HepG2 (cell line): ENCODE data around the gene INTS4. TPM values are rescaled to one million over a fixed set of nuclear protein-coding genes. Genes with fewer than 3 reads are reported as not detected.

Experiments used
- DDIT3 ChIP-seq: sonication (generic); formaldehyde crosslinking; IDR thresholded peaks from 2 replicates; pipeline ENCODE4 v1.4.0; 2020; ENCODE audit warnings: mild to moderate bottlenecking, missing genetic modification reagents
- DNMT3B ChIP-seq: conservative IDR thresholded peaks from 2 replicates; pipeline ENCODE4 v1.6.1; 2016; ENCODE audit warnings: missing biosample characterization, control low read depth
- KMT2A ChIP-seq: sonication (generic); formaldehyde crosslinking; IDR thresholded peaks from 2 replicates; pipeline ENCODE4 v1.4.0; 2020; ENCODE audit warnings: missing genetic modification reagents
- MXD4 ChIP-seq: IDR thresholded peaks from 2 replicates; pipeline ENCODE4 v1.6.1; 2016; ENCODE audit warnings: mild to moderate bottlenecking, missing biosample characterization, missing genetic modification reagents
- NKX3-1 ChIP-seq: sonication (generic); formaldehyde crosslinking; IDR thresholded peaks from 2 replicates; pipeline ENCODE4 v1.5.0; 2020; ENCODE audit warnings: missing genetic modification reagents
- RAD21 ChIP-seq: fragments of 450-650 bp; formaldehyde crosslinking; IDR thresholded peaks from 2 replicates; pipeline ENCODE4 v1.5.0; 2020; ENCODE audit warnings: mild to moderate bottlenecking
- RFXANK ChIP-seq: IDR thresholded peaks from 2 replicates; pipeline ENCODE4 v1.6.1; 2016
- RFXAP ChIP-seq: sonication (generic); formaldehyde crosslinking; IDR thresholded peaks from 2 replicates; pipeline ENCODE4 v1.4.0; 2020; ENCODE audit warnings: missing genetic modification reagents, borderline replicate concordance
- XBP1 ChIP-seq: sonication (generic); formaldehyde crosslinking; IDR thresholded peaks from 2 replicates; pipeline ENCODE4 v1.5.0; 2020; ENCODE audit warnings: missing genetic modification reagents
- ZFP36 ChIP-seq: fragments of 150-350 bp; IDR thresholded peaks from 2 replicates; pipeline ENCODE4 v1.6.1; 2018; ENCODE audit warnings: borderline replicate concordance, low read length, low read depth; ENCODE audit not compliant: partially characterized antibody
- ZNF441 ChIP-seq: sonication (generic); formaldehyde crosslinking; IDR thresholded peaks from 2 replicates; pipeline ENCODE4 v1.7.0; 2021; ENCODE audit warnings: missing genetic modification reagents, borderline replicate concordance
- ZNF607 ChIP-seq: sonication (generic); formaldehyde crosslinking; IDR thresholded peaks from 2 replicates; pipeline ENCODE4 v1.5.1; 2020; ENCODE audit warnings: missing genetic modification reagents, mild to moderate bottlenecking, borderline replicate concordance
- ZNF660 ChIP-seq: sonication (generic); formaldehyde crosslinking; IDR thresholded peaks from 2 replicates; pipeline ENCODE4 v1.5.1; 2020; ENCODE audit warnings: mild to moderate bottlenecking, low read depth, missing genetic modification reagents, borderline replicate concordance
- ZNF773 ChIP-seq: sonication (generic); formaldehyde crosslinking; IDR thresholded peaks from 2 replicates; pipeline ENCODE4 v1.4.0; 2020; ENCODE audit warnings: missing genetic modification reagents, borderline replicate concordance
- ZNF839 ChIP-seq: sonication (generic); formaldehyde crosslinking; IDR thresholded peaks from 2 replicates; pipeline ENCODE4 v1.4.0; 2020; ENCODE audit warnings: missing genetic modification reagents, mild to moderate bottlenecking, borderline replicate concordance
- polyA plus RNA-seq, 8 experiments: library from polyadenylated mRNA; depleted of rRNA in 3 of 8; stranded (reverse) in 7 of 8; unstranded in 1 of 8; fragments of >200 nt; fragmentation: Illumina TruSeq in 4 of 8; extraction: Trizol in 4 of 8; gene quantifications; 2 replicates each; pipeline versions ENCODE4 v1.2.1 to v1.2.3, GENCODE V29; 2011 to 2016; ENCODE audit warnings: low read depth in 4 of 8, missing spikeins in 1 of 8, mixed read lengths in 1 of 8; ENCODE audit not compliant: insufficient read depth in 1 of 8
- total RNA-seq, 5 experiments: library from RNA; depleted of rRNA; stranded (reverse); fragments of >200 nt; fragmentation: Illumina TruSeq; extraction: Trizol; gene quantifications; 2 replicates each; pipeline ENCODE4 v1.2.3, GENCODE V29; 2016; ENCODE audit warnings: low read depth in 1 of 5
- TF ChIP-seq, protein P1 (sequence below): sonication (generic); formaldehyde crosslinking; IDR thresholded peaks from 2 replicates; pipeline ENCODE4 v1.4.0; 2020; ENCODE audit warnings: missing genetic modification reagents, mild to moderate bottlenecking, borderline replicate concordance
- TF ChIP-seq, protein P2 (sequence below), 2 experiments: sonication (generic) in 1 of 2; formaldehyde crosslinking in 1 of 2; IDR thresholded peaks; 2 replicates each; pipeline versions ENCODE4 v1.6.1 to v1.9.0; 2014 to 2022; ENCODE audit warnings: antibody characterized with exemption in 1 of 2, borderline replicate concordance in 1 of 2, inconsistent platforms in 1 of 2, low read depth in 1 of 2, missing genetic modification reagents in 1 of 2

Gene INTS4
- total and polyA plus RNA-seq, 2 of the 13 experiments (the other 11 are each of a cell fraction or from before 2014, with no cell fraction given) = 37.3 to 44.8 TPM

DNA sequence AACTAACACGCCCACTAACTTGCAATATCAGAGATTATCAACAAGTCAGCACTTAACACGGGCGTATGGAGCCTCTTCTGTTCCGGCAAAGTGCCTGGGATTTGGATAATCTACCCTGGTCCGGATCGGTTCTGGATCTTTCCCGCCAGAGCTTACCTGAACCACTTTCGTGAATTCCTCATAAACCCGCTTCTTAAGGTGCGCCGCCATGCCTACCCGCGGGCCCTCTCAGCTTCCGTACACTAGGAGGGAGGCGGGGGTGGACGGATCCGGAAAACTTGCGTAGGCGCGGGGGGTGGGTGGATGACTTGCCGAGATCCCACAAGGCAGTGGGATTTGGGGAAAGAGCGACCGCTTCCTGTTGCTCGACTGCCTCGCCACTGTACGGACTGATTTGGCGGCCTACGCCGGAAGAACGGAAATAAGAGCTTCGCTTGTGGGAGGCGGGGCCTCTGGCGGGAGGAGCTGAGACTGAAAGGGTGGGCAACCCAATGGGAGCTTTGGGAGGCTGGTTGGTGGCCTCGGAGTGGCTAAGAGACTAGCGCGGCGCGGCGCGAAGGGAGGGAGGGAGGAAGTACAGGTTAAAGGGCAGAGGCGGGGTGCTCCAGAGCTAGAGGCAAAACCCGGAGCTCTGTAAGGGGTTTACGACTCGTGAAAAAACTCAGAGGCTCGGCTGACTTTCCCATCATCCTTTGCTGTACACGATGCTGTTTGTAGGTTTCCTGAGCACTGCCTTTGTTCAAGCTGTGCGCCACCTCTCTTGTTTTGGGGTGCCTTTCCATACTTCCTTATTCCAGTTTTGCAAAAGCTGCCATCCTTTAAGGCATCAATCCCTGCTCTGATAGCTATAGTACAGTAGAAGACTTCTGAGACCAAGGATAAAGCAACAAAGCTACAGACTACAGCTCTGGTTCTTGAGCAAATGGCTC is at the start of gene INTS4 (continued):
- TF ChIP-seq, protein P1, sequence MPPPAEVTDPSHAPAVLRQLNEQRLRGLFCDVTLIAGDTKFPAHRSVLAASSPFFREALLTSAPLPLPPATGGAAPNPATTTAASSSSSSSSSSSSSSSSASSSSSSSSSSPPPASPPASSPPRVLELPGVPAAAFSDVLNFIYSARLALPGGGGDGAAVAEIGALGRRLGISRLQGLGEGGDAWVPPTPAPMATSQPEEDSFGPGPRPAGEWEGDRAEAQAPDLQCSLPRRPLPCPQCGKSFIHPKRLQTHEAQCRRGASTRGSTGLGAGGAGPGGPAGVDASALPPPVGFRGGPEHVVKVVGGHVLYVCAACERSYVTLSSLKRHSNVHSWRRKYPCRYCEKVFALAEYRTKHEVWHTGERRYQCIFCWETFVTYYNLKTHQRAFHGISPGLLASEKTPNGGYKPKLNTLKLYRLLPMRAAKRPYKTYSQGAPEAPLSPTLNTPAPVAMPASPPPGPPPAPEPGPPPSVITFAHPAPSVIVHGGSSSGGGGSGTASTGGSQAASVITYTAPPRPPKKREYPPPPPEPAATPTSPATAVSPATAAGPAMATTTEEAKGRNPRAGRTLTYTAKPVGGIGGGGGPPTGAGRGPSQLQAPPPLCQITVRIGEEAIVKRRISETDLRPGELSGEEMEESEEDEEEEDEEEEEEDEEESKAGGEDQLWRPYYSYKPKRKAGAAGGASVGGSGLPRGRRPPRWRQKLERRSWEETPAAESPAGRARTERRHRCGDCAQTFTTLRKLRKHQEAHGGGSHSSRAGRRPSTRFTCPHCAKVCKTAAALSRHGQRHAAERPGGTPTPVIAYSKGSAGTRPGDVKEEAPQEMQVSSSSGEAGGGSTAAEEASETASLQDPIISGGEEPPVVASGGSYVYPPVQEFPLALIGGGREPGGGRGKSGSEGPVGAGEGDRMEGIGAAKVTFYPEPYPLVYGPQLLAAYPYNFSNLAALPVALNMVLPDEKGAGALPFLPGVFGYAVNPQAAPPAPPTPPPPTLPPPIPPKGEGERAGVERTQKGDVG (CRISPR knock-in tag) = no peak; the same call in 1 of the 2 replicates
- TF ChIP-seq ZNF660 (CRISPR knock-in tag) (no peak), DNMT3B (no peak), MXD4 (CRISPR knock-in tag) (0 out of 2 replicates have a peak, but pooled peaks have one; percentile 35), RFXANK (CRISPR knock-in tag) (0 out of 2 replicates have a peak, but pooled peaks have one; percentile 30), XBP1 (CRISPR knock-in tag) (no peak), KMT2A (CRISPR knock-in tag) (peak; percentile 78), ZFP36 (no peak), RAD21 (peak; percentile 20; the same call in 1 of the 2 replicates), ZNF773 (CRISPR knock-in tag) (no peak), RFXAP (CRISPR knock-in tag) (peak; percentile 56; the same call in 1 of the 2 replicates), ZNF839 (no peak), ZNF607 (CRISPR knock-in tag) (peak; percentile 1; the same call in 1 of the 2 replicates), ZNF441 (peak; percentile 75), NKX3-1 (CRISPR knock-in tag) (no peak), DDIT3 (no peak)
- TF ChIP-seq, protein P2, sequence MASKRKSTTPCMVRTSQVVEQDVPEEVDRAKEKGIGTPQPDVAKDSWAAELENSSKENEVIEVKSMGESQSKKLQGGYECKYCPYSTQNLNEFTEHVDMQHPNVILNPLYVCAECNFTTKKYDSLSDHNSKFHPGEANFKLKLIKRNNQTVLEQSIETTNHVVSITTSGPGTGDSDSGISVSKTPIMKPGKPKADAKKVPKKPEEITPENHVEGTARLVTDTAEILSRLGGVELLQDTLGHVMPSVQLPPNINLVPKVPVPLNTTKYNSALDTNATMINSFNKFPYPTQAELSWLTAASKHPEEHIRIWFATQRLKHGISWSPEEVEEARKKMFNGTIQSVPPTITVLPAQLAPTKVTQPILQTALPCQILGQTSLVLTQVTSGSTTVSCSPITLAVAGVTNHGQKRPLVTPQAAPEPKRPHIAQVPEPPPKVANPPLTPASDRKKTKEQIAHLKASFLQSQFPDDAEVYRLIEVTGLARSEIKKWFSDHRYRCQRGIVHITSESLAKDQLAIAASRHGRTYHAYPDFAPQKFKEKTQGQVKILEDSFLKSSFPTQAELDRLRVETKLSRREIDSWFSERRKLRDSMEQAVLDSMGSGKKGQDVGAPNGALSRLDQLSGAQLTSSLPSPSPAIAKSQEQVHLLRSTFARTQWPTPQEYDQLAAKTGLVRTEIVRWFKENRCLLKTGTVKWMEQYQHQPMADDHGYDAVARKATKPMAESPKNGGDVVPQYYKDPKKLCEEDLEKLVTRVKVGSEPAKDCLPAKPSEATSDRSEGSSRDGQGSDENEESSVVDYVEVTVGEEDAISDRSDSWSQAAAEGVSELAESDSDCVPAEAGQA (IDR thresholded peaks at IDR 0.05; ENCODE audit: low read depth) = peak; percentile 13; the same call in 1 of the 2 replicates
- TF ChIP-seq, protein P2 (CRISPR knock-in tag; IDR thresholded peaks at IDR 0.05; ENCODE audit: borderline replicate concordance) = no peak
